ENCODE data around the gene SLC5A6. TPM values are rescaled to one million over a fixed set of nuclear protein-coding genes. Genes with fewer than 3 reads are reported as not detected.

Gene SLC5A6
- total RNA-seq, 1 experiment from 2014 or later, result 122 TPM

DNA sequence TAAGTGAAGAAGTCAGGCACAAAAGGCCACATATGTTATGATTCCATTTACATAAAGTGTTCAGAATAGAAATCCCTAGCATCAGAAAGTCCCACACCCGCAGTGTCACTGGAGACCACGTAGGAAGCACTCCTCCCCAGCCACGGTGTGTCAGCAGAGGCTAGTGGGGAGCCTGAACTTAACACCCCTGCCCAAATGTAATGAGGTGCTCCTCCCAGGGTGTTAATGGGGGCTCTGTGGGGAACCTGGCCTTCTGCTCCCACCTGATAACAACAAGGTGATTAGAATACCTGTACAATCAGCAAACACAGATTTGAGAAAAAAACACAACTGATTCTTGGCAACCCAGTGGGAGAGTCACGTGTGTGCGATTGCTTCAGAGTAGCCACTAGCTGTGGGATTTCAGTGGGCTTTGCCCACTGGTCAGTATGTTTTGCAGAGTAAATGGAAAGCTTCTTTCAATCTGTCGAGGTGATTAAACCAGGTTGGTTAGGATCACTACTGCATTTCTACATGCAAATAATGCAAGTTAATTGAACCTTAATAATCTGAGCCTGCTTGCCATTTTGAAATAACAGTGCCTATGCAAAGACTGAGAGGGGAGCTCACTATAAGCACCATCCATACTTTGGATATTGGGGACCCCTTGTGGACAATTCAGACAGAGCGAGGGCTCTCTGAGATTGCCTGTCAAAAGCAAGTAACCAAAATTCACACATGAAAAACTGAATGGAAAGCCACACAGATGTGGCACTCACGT lies 20.8 kb downstream of the SLC5A6 start:
- H3K27me3 ChIP-seq (ENCODE audit: insufficient read depth, low read length), result no peaks in the 10 kb centered on the region
- no peaks in the 10 kb centered on the region for H3K4me1 ChIP-seq (ENCODE audit: insufficient read depth, low read length)
- H3K79me2 ChIP-seq (ENCODE audit: insufficient read depth, low read length), result no peaks in the 10 kb centered on the region
- no peak overlapping the region for H2AFZ ChIP-seq (ENCODE audit: low read length)
- no peak overlapping the region for H3T11ph ChIP-seq (ENCODE audit: low read length)
- H3K4ac ChIP-seq (ENCODE audit: low read depth, low read length), result no peak overlapping the region
- H2BK12ac ChIP-seq (ENCODE audit: insufficient read length, low read depth, low read length), result no peak overlapping the region
- H3K56ac ChIP-seq (ENCODE audit: insufficient read length, low read depth, low read length), result no peak overlapping the region
- Mint-ChIP-seq H3K27ac (no peak overlapping the region), H3K9me3 (no peaks in the 10 kb centered on the region; a peak in 1 of 5 replicates), H3K27me3 (ENCODE audit: low read depth) (no peaks in the 10 kb centered on the region; the same call in 1 of the 2 replicates), H3K4me3 (no peak overlapping the region), H3K36me3 (ENCODE audit: insufficient read depth in 1 of 3, low read depth in 3 of 3) (no peaks in the 10 kb centered on the region), H3K4me1 (no peaks in the 10 kb centered on the region)
- H4K91ac ChIP-seq (ENCODE audit: insufficient read length, low read depth, low read length), result no peak overlapping the region
- no peak overlapping the region for H3K18ac ChIP-seq (ENCODE audit: insufficient read length, low read depth, low read length)
- no peak overlapping the region for H3K4me2 ChIP-seq (ENCODE audit: insufficient read depth, insufficient read length, low read length)
- DNase-seq, result peak; percentile 53
- no CpG with 5 or more reads among the region's 8 CpGs for WGBS (ENCODE audit: extremely low coverage, insufficient read length, low lambda C conversion rate)
- no peak overlapping the region for H2AK5ac ChIP-seq (ENCODE audit: insufficient read length, low read length)
- H3K14ac ChIP-seq (ENCODE audit: insufficient read depth, low read length), result no peak overlapping the region
- no peak overlapping the region for H3K23ac ChIP-seq (ENCODE audit: insufficient read length, low read depth, low read length)
- H2BK5ac ChIP-seq (ENCODE audit: insufficient read length, low read length), result no peak overlapping the region
- no peaks in the 10 kb centered on the region for H3K23me2 ChIP-seq (ENCODE audit: insufficient read length, low read depth, low read length, poor library complexity, severe bottlenecking)
- no peak overlapping the region for H3K9ac ChIP-seq (ENCODE audit: extremely low read depth, insufficient read length, low read length)
- H2BK120ac ChIP-seq (ENCODE audit: low read depth, low read length, poor library complexity, severe bottlenecking), result no peak overlapping the region
- no peaks in the 10 kb centered on the region for H3K9me3 ChIP-seq (ENCODE audit: control insufficient read depth, low read depth, low read length)
- no peaks in the 10 kb centered on the region for H3K79me1 ChIP-seq (ENCODE audit: insufficient read depth, low read depth, low read length, poor library complexity, severe bottlenecking)
- no peak overlapping the region for H2BK20ac ChIP-seq (ENCODE audit: low read depth, low read length, poor library complexity, severe bottlenecking)
- TF ChIP-seq, protein P1, sequence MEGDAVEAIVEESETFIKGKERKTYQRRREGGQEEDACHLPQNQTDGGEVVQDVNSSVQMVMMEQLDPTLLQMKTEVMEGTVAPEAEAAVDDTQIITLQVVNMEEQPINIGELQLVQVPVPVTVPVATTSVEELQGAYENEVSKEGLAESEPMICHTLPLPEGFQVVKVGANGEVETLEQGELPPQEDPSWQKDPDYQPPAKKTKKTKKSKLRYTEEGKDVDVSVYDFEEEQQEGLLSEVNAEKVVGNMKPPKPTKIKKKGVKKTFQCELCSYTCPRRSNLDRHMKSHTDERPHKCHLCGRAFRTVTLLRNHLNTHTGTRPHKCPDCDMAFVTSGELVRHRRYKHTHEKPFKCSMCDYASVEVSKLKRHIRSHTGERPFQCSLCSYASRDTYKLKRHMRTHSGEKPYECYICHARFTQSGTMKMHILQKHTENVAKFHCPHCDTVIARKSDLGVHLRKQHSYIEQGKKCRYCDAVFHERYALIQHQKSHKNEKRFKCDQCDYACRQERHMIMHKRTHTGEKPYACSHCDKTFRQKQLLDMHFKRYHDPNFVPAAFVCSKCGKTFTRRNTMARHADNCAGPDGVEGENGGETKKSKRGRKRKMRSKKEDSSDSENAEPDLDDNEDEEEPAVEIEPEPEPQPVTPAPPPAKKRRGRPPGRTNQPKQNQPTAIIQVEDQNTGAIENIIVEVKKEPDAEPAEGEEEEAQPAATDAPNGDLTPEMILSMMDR (conservative IDR thresholded peaks at IDR 0.05), result peak; percentile 78
- no peaks in the 10 kb centered on the region for H4K20me1 ChIP-seq (ENCODE audit: control insufficient read depth, insufficient read depth, insufficient read length)
- no peak overlapping the region for H3K27ac ChIP-seq (ENCODE audit: insufficient read length, low read depth, low read length)
- H2BK15ac ChIP-seq (ENCODE audit: low read depth, low read length), result no peak overlapping the region
- no peak overlapping the region for H4K8ac ChIP-seq (replicated peaks; ENCODE audit: insufficient read length, low read depth, low read length)
- H4K5ac ChIP-seq (ENCODE audit: insufficient read length, low read depth, low read length), result no peak overlapping the region
